Mesendoderm (in vitro differentiated cells): Measurements from ENCODE around the gene ATG4C.
"Not testable (repeated sequence)": the region's sequence is repeated elsewhere in the genome, so short reads cannot be mapped to it uniquely, and the experiment has no call there.

Experiments
- DNase-seq: peaks from one replicate; pipeline ENCODE4 v3.0.0; 2013
- H2AK5ac ChIP-seq: 2 replicates; pipeline ENCODE4 v1.6.1; 2013; ENCODE audit warnings: low read length, inconsistent platforms
- H2BK120ac ChIP-seq: 2 replicates; pipeline ENCODE4 v1.6.1; 2013; ENCODE audit warnings: low read depth, mild to moderate bottlenecking, low read length, moderate library complexity, mixed read lengths
- H2BK15ac ChIP-seq: replicated peaks from 2 replicates; pipeline ENCODE4 v1.6.1; 2013; ENCODE audit warnings: low read depth, mild to moderate bottlenecking, moderate library complexity
- H2BK5ac ChIP-seq: 2 replicates; pipeline ENCODE4 v1.6.1; 2013; ENCODE audit warnings: low read length, inconsistent platforms
- H3K18ac ChIP-seq: 2 replicates; pipeline ENCODE4 v1.6.1; 2013; ENCODE audit warnings: mild to moderate bottlenecking, low read length, mixed read lengths
- H3K23ac ChIP-seq: one replicate; pipeline ENCODE4 v1.6.1; 2013; ENCODE audit warnings: low read length
- H3K27ac ChIP-seq: 2 replicates; pipeline ENCODE4 v1.5.1; 2013; ENCODE audit warnings: low read depth, mild to moderate bottlenecking, inconsistent platforms, low read length, moderate library complexity
- H3K27me3 ChIP-seq: 2 replicates; pipeline ENCODE4 v1.6.1; 2013; ENCODE audit warnings: low read length, control low read depth, mild to moderate bottlenecking, inconsistent platforms; ENCODE audit not compliant: insufficient read depth, poor library complexity
- H3K36me3 ChIP-seq: 2 replicates; pipeline ENCODE4 v1.6.1; 2013; ENCODE audit warnings: low read length, inconsistent platforms; ENCODE audit not compliant: control insufficient read depth, insufficient read depth
- H3K4ac ChIP-seq: one replicate; pipeline ENCODE4 v1.6.1; 2013; ENCODE audit warnings: low read depth, mild to moderate bottlenecking, low read length, moderate library complexity
- H3K4me1 ChIP-seq: 2 replicates; pipeline ENCODE4 v1.6.1; 2013; ENCODE audit warnings: low read depth, low read length, inconsistent platforms; ENCODE audit not compliant: control insufficient read depth
- H3K4me2 ChIP-seq: 2 replicates; pipeline ENCODE4 v1.6.1; 2013; ENCODE audit warnings: low read length
- H3K4me3 ChIP-seq: 2 replicates; pipeline ENCODE4 v1.5.1; 2013; ENCODE audit warnings: mild to moderate bottlenecking, low read length
- H3K56ac ChIP-seq: one replicate; pipeline ENCODE4 v1.6.1; 2013; ENCODE audit warnings: low read length
- H3K79me1 ChIP-seq: 2 replicates; pipeline ENCODE4 v1.6.1; 2013; ENCODE audit warnings: low read length, inconsistent platforms
- H3K79me2 ChIP-seq: 2 replicates; pipeline ENCODE4 v1.6.1; 2013; ENCODE audit warnings: mild to moderate bottlenecking, low read length; ENCODE audit not compliant: control insufficient read depth, insufficient read depth
- H3K9ac ChIP-seq: 2 replicates; pipeline ENCODE4 v1.6.1; 2013; ENCODE audit warnings: low read length, inconsistent platforms
- H4K5ac ChIP-seq: one replicate; pipeline ENCODE4 v1.6.1; 2013; ENCODE audit warnings: low read length
- H4K8ac ChIP-seq: one replicate; pipeline ENCODE4 v1.6.1; 2013; ENCODE audit warnings: low read depth, mild to moderate bottlenecking, control low read depth, low read length, moderate library complexity
- WGBS: extraction: QIAGEN DNeasy Blood & Tissue Kit; methylation state at CpG from one replicate; pipeline ENCODE4 v1.1.7; 2013; ENCODE audit warnings: low lambda C conversion rate, missing lambda C conversion rate; ENCODE audit not compliant: insufficient coverage; ENCODE audit errors: extremely low coverage; 5-methylcytosine and 5-hydroxymethylcytosine counted together

The ATG4C gene

GRCh38 chr1:62746086-62746808 is 37.7 kb upstream of the ATG4C start:
- Histone ChIP-seq H4K5ac (no peak overlapping the region), H3K23ac (no peak overlapping the region), H3K9ac (no peak overlapping the region), H2BK15ac (no peak overlapping the region), H3K4me3 (no peak overlapping the region), H2BK120ac (no peak overlapping the region), H3K79me2 (no peaks in the 10 kb centered on the region), H3K36me3 (no peaks in the 10 kb centered on the region), H2BK5ac (no peak overlapping the region), H4K8ac (no peak overlapping the region), H3K18ac (no peak overlapping the region), H3K27ac (no peak overlapping the region), H3K4ac (no peak overlapping the region), H3K4me1 (no peaks in the 10 kb centered on the region), H3K4me2 (no peak overlapping the region), H2AK5ac (no peak overlapping the region), H3K79me1 (no peaks in the 10 kb centered on the region), H3K27me3 (no peaks in the 10 kb centered on the region), H3K56ac (no peak overlapping the region)
- DNase-seq: peak; percentile 37
- no CpG with 5 or more reads among the region's 12 CpGs for WGBS

GRCh38 chr1:62746809-62747138 is 37.2 kb upstream of the ATG4C start:
- H4K8ac ChIP-seq: no peak overlapping the region
- H3K18ac ChIP-seq: no peak overlapping the region
- no CpG with 5 or more reads among the region's 3 CpGs for WGBS

GRCh38 chr1:62753031-62753965 is 30.6 kb upstream of the ATG4C start:
- H3K27me3 ChIP-seq: no peaks in the 10 kb centered on the region
- no peak overlapping the region for H2AK5ac ChIP-seq
- no peak overlapping the region for H2BK5ac ChIP-seq
- no peak overlapping the region for H3K4me3 ChIP-seq
- H4K8ac ChIP-seq: no peak overlapping the region
- no peak for DNase-seq
- H3K4ac ChIP-seq: no peak overlapping the region
- no peak overlapping the region for H3K56ac ChIP-seq
- WGBS: no CpG with 5 or more reads among the region's 35 CpGs
- no peak overlapping the region for H3K18ac ChIP-seq
- no peaks in the 10 kb centered on the region for H3K4me1 ChIP-seq
- H3K79me1 ChIP-seq: no peaks in the 10 kb centered on the region
- H2BK120ac ChIP-seq: no peak overlapping the region
- no peak overlapping the region for H3K9ac ChIP-seq
- no peak overlapping the region for H3K23ac ChIP-seq
- no peak overlapping the region for H2BK15ac ChIP-seq
- H4K5ac ChIP-seq: no peak overlapping the region
- no peak overlapping the region for H3K27ac ChIP-seq
- H3K36me3 ChIP-seq: no peaks in the 10 kb centered on the region
- no peak overlapping the region for H3K4me2 ChIP-seq
- no peaks in the 10 kb centered on the region for H3K79me2 ChIP-seq

More at GRCh38 chr1:62746809-62747138, 37.2 kb upstream of the ATG4C start:
- no peak overlapping the region for H3K23ac ChIP-seq
- no peaks in the 10 kb centered on the region for H3K27me3 ChIP-seq
- no peak overlapping the region for H3K9ac ChIP-seq
- H3K56ac ChIP-seq: no peak overlapping the region
- H3K4me2 ChIP-seq: no peak overlapping the region
- H3K4me3 ChIP-seq: no peak overlapping the region
- no peak overlapping the region for H4K5ac ChIP-seq
- no peaks in the 10 kb centered on the region for H3K36me3 ChIP-seq
- no peak overlapping the region for H3K4ac ChIP-seq
- H2BK5ac ChIP-seq: no peak overlapping the region
- H3K4me1 ChIP-seq: no peaks in the 10 kb centered on the region
- no peak for DNase-seq
- H2BK120ac ChIP-seq: no peak overlapping the region
- no peaks in the 10 kb centered on the region for H3K79me2 ChIP-seq
- H3K79me1 ChIP-seq: no peaks in the 10 kb centered on the region
- H2AK5ac ChIP-seq: no peak overlapping the region
- no peak overlapping the region for H2BK15ac ChIP-seq
- no peak overlapping the region for H3K27ac ChIP-seq

GRCh38 chr1:62754938-62755337 is 29.0 kb upstream of the ATG4C start:
- not testable (repeated sequence) for H4K5ac ChIP-seq, H2BK120ac ChIP-seq, H3K4ac ChIP-seq, H3K4me3 ChIP-seq, DNase-seq, H3K23ac ChIP-seq, H3K79me2 ChIP-seq, H3K4me1 ChIP-seq, H3K9ac ChIP-seq, H3K18ac ChIP-seq, H2BK5ac ChIP-seq, H3K27ac ChIP-seq, H4K8ac ChIP-seq, H3K56ac ChIP-seq, H3K27me3 ChIP-seq, H2BK15ac ChIP-seq, H3K79me1 ChIP-seq, H2AK5ac ChIP-seq, H3K36me3 ChIP-seq, H3K4me2 ChIP-seq
- WGBS: no CpG with 5 or more reads among the region's 13 CpGs

GRCh38 chr1:62756255-62756884 is 27.6 kb upstream of the ATG4C start:
- not testable (repeated sequence) for H3K4me2 ChIP-seq, H3K36me3 ChIP-seq, H2BK15ac ChIP-seq, H2BK5ac ChIP-seq, H3K4me1 ChIP-seq, H2BK120ac ChIP-seq, H3K27me3 ChIP-seq, H3K56ac ChIP-seq, H4K8ac ChIP-seq, H3K79me2 ChIP-seq, H3K79me1 ChIP-seq, H4K5ac ChIP-seq, H3K27ac ChIP-seq, H3K9ac ChIP-seq, H3K23ac ChIP-seq, H3K4me3 ChIP-seq, H3K4ac ChIP-seq, H3K18ac ChIP-seq, H2AK5ac ChIP-seq
- DNase-seq: peak; percentile 74
- no CpG with 5 or more reads among the region's 5 CpGs for WGBS
